ENCODE results near the gene HEXD.

The HEXD gene

GRCh38 chr17:82461827-82462524 lies 43.8 kb downstream of the HEXD start:
- DNase-seq: no peak

- DNase-seq: no peak
Observed at GRCh38 chr17:82463391-82463790, 45.2 kb downstream of the HEXD start.

GRCh38 chr17:82463925-82464566 lies 45.9 kb downstream of the HEXD start:
- no peak for DNase-seq

- no peak for DNase-seq
Observed at GRCh38 chr17:82464567-82464929, 46.4 kb downstream of the HEXD start.

- no peak for DNase-seq
Observed at GRCh38 chr17:82465023-82465603, 47.0 kb downstream of the HEXD start.

- no peak for DNase-seq
Observed at GRCh38 chr17:82468692-82469091, 50.5 kb downstream of the HEXD start.

GRCh38 chr17:82470065-82470464 lies 51.9 kb downstream of the HEXD start:
- no peak for DNase-seq

- DNase-seq: no peak
Observed at GRCh38 chr17:82474223-82475010, 56.3 kb downstream of the HEXD start.

GRCh38 chr17:82475458-82475857 lies 57.3 kb downstream of the HEXD start:
- DNase-seq: no peak

GRCh38 chr17:82477934-82478333 lies 59.8 kb downstream of the HEXD start:
- no peak for DNase-seq

- DNase-seq: no peak
Observed at GRCh38 chr17:82479602-82480001, 61.5 kb downstream of the HEXD start.

- DNase-seq: no peak
Observed at GRCh38 chr17:82480318-82480717, 62.2 kb downstream of the HEXD start.

GRCh38 chr17:82483204-82483660 lies 65.1 kb downstream of the HEXD start:
- no peak for DNase-seq

GRCh38 chr17:82483836-82484235 lies 65.7 kb downstream of the HEXD start:
- DNase-seq: no peak

GRCh38 chr17:82486231-82487094 lies 68.3 kb downstream of the HEXD start:
- DNase-seq: no peak

- DNase-seq: no peak
Observed at GRCh38 chr17:82487910-82488309, 69.8 kb downstream of the HEXD start.

- DNase-seq: no peak
Observed at GRCh38 chr17:82489117-82489516, 71.0 kb downstream of the HEXD start.

- no peak for DNase-seq
Observed at GRCh38 chr17:82489851-82490511, 71.8 kb downstream of the HEXD start.

GRCh38 chr17:82490512-82491195 lies 72.5 kb downstream of the HEXD start:
- no peak for DNase-seq

- DNase-seq: no peak
Observed at GRCh38 chr17:82491196-82491530, 73.0 kb downstream of the HEXD start.

- no peak for DNase-seq
Observed at GRCh38 chr17:82491533-82491932, 73.4 kb downstream of the HEXD start.

Measured in cortex of kidney (tissue), 1 donor.